ENCODE results near the gene NPBWR2.

DNA sequence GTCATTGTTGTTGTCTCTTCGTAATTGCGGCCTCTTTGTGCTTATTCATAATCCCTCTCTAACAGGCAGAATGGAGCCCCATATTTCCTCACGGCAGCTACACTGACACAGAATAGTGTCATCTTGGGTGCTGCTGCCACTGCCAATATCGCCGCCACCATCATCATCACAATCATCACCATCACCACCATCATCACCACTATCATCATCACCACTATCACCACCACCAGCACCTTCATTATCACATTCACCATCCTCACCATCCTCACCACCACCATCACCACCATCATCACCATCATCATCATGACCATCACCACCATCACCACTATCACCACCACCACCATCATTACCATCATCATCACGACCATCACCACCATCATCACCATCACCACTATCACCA is 10.8 kb downstream of the NPBWR2 start:
- TF ChIP-seq EP300 (IDR thresholded peaks at IDR 0.05) (no peak), POLR2A (IDR thresholded peaks at IDR 0.05) (no peak)
- TF ChIP-seq, protein P1, sequence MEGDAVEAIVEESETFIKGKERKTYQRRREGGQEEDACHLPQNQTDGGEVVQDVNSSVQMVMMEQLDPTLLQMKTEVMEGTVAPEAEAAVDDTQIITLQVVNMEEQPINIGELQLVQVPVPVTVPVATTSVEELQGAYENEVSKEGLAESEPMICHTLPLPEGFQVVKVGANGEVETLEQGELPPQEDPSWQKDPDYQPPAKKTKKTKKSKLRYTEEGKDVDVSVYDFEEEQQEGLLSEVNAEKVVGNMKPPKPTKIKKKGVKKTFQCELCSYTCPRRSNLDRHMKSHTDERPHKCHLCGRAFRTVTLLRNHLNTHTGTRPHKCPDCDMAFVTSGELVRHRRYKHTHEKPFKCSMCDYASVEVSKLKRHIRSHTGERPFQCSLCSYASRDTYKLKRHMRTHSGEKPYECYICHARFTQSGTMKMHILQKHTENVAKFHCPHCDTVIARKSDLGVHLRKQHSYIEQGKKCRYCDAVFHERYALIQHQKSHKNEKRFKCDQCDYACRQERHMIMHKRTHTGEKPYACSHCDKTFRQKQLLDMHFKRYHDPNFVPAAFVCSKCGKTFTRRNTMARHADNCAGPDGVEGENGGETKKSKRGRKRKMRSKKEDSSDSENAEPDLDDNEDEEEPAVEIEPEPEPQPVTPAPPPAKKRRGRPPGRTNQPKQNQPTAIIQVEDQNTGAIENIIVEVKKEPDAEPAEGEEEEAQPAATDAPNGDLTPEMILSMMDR (IDR thresholded peaks at IDR 0.05), result no peak
